KOPT-K1 (cell line): Measurements from ENCODE around the gene MUC5AC.

ENCODE experiments used
- H3K27ac ChIP-seq: fragments of 200-600 bp; sonication (generic); 2 replicates; pipeline ENCODE4 v1.5.1; 2016; ENCODE audit warnings: antibody characterized with exemption, mild to moderate bottlenecking, low read depth, low read length; ENCODE audit not compliant: poor library complexity, severe bottlenecking
- H3K36me3 ChIP-seq: fragments of 200-600 bp; sonication (generic); 2 replicates; pipeline ENCODE4 v1.5.1; 2017; ENCODE audit warnings: antibody characterized with exemption, mild to moderate bottlenecking, low read length, moderate library complexity; ENCODE audit not compliant: insufficient read depth
- H3K9me3 ChIP-seq: fragments of 200-600 bp; sonication (generic); 2 replicates; pipeline ENCODE4 v1.5.1; 2017; ENCODE audit warnings: antibody characterized with exemption, low read length, mild to moderate bottlenecking; ENCODE audit not compliant: insufficient read depth, poor library complexity, severe bottlenecking

The MUC5AC gene

DNA sequence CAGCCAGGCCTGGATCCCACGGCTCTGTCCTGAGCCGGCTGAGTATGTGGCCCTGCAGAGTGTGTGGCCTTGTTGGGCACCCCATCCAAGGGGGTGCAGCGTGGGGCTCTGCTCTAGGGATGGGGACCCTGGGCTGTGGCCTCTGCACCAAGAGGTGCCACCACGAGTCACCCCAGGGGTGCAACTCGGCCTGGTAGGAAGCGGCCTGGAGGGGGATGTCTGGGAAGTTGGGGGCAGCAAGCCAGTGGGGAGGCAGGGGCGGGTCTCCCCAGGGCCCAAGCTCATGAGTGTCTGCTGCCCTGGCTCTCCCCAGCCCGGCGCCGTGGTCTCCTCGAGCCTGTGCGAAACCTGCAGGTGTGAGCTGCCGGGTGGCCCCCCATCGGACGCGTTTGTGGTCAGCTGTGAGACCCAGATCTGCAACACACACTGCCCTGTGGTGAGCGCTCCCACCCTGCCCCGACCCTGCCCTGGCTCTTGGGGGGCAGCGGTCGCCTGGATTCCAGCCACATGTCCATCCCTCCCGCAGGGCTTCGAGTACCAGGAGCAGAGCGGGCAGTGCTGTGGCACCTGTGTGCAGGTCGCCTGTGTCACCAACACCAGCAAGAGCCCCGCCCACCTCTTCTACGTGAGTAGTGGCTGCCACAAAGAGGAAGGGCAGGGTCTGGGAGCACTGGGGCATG lies 40.9 kb downstream of the MUC5AC start:
- Histone ChIP-seq H3K27ac (no peak overlapping the region), H3K9me3 (no peaks in the 10 kb centered on the region), H3K36me3 (no peaks in the 10 kb centered on the region)

DNA sequence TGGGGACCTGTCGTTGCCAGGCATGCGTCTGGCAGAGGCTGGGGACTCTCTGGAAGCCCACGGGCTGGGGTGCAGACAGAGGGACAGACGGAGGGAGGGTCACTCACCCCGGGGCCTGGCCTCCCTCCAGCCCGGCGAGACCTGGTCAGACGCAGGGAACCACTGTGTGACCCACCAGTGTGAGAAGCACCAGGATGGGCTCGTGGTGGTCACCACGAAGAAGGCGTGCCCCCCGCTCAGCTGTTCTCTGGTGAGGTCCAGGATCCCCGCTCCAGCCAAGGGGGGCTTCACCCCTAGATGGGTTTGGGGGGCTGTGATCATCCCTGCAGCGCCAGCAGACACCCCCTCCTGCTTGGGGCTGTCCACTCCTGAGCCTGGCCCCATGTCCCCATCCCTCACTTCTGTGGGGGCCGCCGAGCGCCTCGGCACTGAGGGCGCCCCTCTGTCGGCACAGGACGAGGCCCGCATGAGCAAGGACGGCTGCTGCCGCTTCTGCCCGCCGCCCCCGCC lies 41.5 kb downstream of the MUC5AC start:
- no peaks in the 10 kb centered on the region for H3K36me3 ChIP-seq
- no peak overlapping the region for H3K27ac ChIP-seq
- H3K9me3 ChIP-seq, result no peaks in the 10 kb centered on the region

DNA sequence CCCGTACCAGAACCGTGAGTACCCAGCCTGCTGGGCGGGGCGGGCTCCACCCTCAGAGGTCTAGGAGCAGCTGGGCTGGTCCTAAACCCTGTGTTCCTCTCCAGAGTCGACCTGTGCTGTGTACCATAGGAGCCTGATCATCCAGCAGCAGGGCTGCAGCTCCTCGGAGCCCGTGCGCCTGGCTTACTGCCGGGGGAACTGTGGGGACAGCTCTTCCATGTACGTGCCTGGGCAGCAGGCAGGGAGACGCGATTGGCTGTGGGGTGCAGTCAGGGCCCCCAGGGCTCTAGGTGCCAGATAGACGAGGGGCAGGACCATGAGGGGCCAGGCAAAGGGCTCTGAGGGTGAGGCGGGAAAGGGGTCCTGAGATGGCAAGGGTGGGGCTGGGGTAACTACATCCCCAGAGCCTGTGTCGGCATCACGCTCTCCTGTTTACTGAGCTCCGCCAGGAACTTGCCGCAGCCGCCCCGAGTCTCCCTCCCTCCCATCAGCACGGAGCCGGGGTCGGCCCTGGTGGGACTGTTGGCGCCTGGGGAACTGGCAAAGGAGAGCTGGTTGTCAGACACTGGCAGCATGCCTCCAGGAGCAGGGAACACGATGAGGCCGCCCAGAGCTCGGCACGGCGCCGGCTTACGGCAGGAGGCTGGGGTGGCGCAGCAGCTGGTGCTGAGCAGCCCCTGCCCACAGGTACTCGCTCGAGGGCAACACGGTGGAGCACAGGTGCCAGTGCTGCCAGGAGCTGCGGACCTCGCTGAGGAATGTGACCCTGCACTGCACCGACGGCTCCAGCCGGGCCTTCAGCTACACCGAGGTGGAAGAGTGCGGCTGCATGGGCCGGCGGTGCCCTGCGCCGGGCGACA lies 42.2 kb downstream of the MUC5AC start:
- H3K27ac ChIP-seq, result no peak overlapping the region
- H3K9me3 ChIP-seq, result no peaks in the 10 kb centered on the region
- no peaks in the 10 kb centered on the region for H3K36me3 ChIP-seq

DNA sequence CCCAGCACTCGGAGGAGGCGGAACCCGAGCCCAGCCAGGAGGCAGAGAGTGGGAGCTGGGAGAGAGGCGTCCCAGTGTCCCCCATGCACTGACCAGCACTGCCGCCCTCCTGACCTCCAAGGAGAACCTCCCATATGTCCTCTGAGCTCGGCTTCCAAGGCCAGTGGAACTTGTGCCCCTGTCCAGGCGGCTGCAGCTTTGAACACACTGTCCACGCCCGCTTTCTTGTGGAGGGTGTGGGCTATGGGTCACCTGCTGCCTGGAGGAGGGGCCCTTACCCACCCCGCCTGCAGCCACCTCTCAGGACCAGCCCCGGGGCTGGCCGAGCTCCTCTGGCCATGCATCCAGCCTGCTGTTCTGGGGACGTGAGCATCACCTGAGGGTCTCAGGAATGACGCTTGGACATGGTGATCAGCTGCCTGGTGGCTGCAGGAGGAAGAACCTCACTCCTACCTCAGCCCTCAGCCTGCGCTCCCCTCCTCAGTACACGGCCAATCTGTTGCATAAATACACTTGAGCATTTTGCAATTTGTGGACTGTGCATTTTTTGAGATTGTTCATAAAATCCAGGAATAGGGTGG lies 42.9 kb downstream of the MUC5AC start:
- Histone ChIP-seq H3K36me3 (no peaks in the 10 kb centered on the region), H3K27ac (no peak overlapping the region), H3K9me3 (no peaks in the 10 kb centered on the region)

DNA sequence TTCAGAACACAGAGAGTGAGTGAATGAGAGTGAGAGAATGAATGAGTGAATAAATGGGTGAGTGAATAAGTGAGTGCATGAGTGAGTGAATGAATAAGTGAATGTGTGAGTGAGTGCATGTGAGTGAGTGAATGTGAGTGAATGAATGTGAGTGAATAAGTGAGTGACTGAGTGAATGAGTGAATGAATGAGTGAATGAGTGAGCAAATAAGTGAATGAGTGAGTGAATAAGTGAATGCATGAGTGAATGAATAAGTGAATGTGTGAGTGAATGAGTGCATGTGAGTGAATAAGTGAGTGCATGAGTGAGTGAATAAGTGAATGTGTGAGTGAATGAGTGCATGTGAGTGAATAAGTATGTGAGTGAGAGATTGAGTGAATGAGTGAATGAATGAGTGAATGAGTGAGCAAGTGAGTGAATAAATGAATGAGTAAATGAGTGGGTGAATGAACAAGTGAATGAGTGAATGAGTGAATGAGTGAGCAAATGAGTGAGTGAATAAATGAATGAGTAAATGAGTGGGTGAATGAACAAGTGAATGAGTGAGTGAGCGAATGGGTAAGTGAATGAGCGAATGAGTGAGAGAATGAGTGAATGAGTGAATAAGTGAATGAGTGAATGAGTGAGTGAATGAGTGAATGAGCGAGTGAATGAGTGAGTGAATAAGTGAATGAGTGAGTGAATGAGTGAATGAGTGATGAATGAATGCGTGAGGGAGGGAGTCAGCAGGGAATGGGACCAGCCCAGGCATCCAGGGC lies 43.8 kb downstream of the MUC5AC start:
- Histone ChIP-seq H3K27ac (no peak overlapping the region), H3K9me3 (no peaks in the 10 kb centered on the region), H3K36me3 (no peaks in the 10 kb centered on the region)

DNA sequence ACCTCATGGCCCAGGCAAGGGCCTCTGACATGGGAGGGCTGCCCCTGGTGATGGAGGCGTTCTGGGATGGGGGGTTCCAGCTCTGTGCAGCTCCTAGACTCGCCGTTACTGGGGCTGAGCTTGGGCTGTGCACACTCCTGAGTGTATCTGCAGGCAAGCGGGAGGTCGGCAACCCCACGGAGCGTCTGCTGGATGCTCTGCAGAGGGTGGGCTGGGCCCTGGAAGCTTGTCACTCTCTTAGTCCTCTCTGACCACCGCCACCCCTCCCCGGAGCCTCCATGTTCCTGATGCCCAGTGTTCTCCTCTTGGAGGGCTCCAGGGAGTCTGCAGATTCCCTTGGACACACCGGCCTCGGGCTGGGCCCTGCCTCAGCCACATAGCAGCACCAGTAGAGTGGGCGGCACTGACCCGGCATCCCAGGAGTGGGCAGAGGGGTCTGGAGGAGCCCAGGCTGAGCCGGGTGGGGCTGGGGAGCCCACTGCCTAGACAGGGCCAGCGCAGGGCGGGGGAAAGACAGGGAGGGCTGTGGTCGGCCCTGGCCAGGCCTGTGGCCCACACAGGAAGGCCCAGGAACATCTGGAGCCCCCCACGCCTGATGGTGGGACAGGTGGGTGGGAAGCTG lies 44.5 kb downstream of the MUC5AC start:
- no peaks in the 10 kb centered on the region for H3K36me3 ChIP-seq
- H3K9me3 ChIP-seq, result no peaks in the 10 kb centered on the region
- H3K27ac ChIP-seq, result no peak overlapping the region

DNA sequence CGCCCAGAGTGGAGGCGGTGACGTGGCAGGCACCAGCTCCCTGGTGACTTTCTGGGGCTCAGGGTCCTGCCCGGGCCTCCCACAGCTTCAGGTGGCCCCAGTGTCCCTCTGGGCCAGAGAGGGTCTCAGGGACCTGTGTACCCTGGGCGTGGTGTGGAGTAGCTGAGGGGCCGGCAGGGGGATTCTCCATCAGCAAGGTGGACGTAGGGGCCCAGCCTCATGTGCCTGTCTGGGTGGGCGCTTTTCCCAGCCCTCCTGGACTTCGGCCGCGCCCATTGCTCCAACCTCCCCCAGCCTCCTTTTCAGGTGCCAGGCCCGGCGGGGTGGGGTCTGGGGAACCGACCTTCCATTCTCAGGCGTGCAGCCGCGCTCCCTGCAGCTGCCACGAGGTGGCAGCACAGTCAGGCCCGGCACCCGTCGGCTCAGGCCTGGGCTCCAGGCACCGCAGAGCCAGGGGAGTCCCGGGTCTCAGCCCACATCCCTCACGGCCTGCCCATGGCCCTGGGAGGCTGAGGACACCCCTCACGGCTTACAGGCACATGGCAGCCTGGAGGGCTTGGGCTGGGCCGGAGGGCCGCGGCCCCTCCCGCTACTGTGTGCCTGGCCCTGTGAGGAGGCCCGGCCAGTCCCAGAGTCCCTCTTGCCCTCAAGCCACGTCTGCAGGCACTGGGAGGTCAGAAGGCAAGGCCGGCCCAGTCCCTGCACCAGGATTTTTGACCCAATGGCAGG lies 45.2 kb downstream of the MUC5AC start:
- H3K9me3 ChIP-seq, result no peaks in the 10 kb centered on the region
- no peaks in the 10 kb centered on the region for H3K36me3 ChIP-seq
- H3K27ac ChIP-seq, result no peak overlapping the region

DNA sequence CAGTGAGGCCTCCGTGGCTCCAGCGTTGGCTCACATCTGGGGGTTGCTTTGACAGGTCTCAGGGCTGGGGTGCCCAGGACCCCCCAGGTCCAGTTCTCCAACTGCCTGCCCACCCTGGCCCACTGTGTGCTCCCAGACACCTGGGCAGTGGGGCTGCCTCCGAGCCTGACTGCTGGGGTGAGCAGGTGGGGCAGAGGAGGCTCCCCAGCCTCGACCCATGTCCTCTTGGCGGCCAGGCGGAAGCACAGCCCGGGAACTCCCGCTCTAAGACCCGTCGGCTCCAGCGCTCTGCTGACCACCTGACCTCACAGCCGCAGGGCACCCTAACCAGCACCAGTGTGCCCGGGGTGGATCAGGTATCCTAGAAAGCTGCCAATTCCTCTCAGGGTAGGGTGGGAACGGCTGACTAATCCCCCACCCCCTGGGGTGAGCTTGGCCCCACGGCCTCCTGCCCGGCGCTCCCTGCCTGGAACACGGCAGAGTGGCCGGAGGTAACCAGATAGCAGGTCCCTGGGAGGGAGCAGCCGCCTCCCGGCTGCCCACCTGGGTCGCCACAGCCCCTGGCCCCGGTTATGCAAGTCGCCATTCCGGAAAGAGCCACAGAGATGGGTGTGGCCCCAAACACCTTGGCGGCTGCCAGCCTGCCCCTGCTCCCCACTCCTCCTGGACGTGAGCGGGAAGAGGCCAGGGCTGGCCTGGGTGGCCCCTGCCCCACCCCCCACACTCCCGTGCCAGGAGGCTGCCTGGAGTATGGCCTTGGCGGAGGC lies 45.9 kb downstream of the MUC5AC start:
- no peaks in the 10 kb centered on the region for H3K36me3 ChIP-seq
- no peak overlapping the region for H3K27ac ChIP-seq

DNA sequence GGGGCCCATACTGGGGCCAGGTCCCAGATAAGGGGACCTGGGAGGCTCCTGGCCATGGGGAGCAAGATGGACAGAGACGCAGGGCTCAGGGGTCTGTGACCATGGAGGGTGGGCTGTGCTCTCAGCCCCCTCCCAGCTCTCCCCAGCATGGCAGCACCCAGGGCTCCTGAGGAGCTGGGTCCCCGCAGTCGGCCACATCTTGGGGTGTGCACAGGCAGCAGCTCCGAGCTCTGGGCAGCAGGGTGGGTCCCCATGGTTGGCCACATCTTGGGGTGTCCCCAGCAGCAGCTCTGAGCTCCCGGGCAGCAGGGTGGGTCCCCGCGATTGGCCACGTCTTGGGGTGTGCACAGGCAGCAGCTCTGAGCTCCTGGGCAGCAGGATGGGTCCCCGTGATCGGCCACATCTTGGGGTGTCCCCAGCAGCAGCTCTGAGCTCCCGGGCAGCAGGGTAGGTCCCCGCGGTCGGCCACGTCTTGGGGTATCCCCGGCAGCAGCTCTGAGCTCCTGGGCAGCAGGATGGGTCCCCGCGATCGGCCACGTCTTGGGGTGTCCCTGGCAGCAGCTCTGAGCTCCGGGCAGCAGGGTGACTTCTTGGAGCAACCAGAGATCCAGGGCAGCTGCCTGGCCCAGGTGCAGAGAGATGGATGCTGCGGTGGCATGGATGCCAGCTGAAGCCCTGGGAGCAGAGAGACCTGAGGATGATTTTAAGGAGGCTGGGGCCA lies 46.8 kb downstream of the MUC5AC start:
- Histone ChIP-seq H3K27ac (no peak overlapping the region), H3K36me3 (no peaks in the 10 kb centered on the region), H3K9me3 (no peaks in the 10 kb centered on the region)

More for the DNA sequence above, 45.9 kb downstream of the MUC5AC start:
- no peaks in the 10 kb centered on the region for H3K9me3 ChIP-seq

DNA sequence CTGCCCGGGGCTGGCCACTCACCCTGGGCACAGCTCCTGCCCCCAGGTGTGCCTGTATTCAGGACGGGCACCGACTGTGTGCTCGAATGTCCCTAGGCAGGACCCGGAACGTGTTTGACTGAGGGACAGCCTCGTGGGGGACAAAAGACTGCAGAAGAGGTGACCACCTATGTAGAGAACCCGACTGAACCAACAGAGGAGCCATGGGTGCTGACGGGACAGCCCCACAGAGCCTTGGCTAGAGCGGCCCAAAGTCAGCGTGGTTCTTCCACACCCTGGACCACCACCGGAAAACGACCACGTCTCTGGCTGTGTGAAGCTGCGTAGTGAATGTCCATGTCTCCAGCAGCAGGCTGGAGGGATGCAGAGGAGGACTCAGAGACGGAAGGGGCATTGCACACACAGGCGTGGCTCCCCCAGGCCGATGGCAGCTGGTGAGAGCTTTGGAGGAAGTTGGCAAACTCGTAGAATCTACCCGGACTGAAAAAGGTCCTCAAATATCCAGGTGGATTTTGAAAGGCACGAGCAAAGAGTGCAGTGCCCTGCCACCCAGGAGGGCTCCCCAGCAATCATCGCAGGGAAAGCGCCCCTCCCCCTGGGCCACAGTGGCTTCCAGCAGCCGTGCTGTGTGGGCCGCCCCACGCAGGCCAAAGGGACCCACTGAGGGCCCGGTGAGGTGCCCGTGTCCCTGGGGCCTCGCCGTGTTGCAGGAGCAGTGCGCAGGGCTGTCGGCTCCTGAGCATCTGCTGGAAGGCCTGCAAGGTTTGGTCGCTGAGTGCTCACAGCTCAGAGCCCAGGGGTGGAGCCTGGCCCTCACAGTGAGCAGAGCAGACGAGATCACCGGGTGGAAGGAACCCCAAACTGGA lies 47.6 kb downstream of the MUC5AC start:
- H3K9me3 ChIP-seq, result peaks cover 5% of the 10 kb centered on the region
- no peak overlapping the region for H3K27ac ChIP-seq
- no peaks in the 10 kb centered on the region for H3K36me3 ChIP-seq

DNA sequence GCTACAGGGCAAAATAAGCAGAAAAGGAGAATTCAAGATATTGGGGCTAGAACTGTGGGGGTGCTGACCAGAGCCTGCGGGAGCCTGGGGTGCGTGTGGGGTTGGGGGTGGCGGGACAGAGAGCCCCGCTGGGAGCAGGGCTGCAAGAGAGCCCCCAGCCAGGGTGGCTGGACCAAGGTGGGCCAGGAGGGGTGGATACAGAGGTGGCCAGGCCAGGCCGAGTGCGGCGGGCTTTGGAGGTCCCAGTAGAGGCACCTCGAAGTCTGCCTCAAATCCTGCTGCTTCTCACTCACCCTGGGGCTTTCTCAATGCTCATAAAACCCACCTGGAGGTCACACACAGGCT lies 48.2 kb downstream of the MUC5AC start:
- Histone ChIP-seq H3K27ac (no peak overlapping the region), H3K36me3 (no peaks in the 10 kb centered on the region), H3K9me3 (peaks cover 7% of the 10 kb centered on the region)
